NCI-H1436 (cell line): ENCODE measurements around the gene CBLB.
"Not testable (repeated sequence)": the region's sequence is repeated elsewhere in the genome, so short reads cannot be mapped to it uniquely, and the experiment has no call there.

Experiments used
- DNase-seq: peaks from one replicate; lab custom pipeline; 2025; lab: John Stamatoyannopoulos, UW

CBLB gene

DNA sequence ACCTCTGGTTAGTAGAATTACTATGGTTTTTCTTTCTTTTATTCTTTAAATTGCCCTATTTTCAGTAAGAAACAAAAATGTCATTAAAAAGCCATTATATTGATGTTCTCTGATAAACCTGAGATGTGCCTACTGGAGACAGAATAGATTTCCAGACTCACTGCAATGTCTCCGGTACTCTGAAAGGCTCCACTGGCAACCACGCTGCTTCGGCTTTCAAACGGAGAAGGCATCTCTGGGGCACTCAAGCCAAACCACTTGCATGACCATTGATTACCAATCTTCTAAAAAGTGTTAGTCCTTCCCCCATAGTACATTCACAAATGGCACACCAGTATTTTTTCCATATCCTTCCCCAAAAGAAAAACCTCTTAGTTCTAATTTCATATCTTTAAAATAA is 82.6 kb downstream of the CBLB start:
- DNase-seq, result no peak

DNA sequence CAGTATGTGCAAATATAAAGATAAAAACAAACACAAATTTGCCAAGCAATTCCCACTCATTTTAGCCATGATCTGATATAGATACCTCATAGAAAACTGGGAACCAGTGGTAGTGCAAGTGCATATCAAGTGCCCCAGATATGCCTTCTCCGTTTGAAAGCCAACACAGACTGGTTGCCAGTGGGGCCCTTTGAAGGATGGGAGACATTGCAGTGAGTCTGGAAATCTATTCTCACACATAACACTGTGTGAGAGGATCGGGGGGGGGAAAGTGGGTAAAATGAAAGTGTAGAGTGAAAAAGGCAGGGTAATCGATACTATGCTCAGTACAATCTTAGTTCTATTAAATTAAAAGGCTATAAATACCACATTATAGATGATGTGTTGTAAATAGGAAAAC is 83.0 kb downstream of the CBLB start:
- DNase-seq, result no peak

- DNase-seq, result no peak
Observed at GRCh38 chr3:105783631-105784030, 85.2 kb downstream of the CBLB start.

GRCh38 chr3:105781871-105782270 is 86.9 kb downstream of the CBLB start:
- DNase-seq, result no peak

GRCh38 chr3:105780107-105780506 is 88.7 kb downstream of the CBLB start:
- no peak for DNase-seq

DNA sequence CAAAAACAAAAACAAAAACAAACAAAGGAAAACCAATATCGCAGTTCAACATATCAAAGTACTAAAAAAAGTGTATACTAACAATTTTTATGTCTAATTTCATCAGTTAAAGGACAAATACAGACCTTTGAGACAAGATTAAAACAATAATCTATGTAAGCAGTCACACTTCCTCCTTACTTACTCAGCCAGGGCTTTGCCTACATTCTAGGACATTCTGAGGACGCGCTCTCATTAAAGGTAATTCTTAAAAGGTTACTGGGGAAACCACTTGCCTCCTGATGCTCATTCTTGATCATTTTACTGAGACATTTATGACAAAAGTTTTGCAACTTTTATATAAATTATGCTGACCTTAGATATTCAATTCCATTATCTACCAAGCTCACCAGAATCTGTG is 93.4 kb downstream of the CBLB start:
- no peak for DNase-seq

DNA sequence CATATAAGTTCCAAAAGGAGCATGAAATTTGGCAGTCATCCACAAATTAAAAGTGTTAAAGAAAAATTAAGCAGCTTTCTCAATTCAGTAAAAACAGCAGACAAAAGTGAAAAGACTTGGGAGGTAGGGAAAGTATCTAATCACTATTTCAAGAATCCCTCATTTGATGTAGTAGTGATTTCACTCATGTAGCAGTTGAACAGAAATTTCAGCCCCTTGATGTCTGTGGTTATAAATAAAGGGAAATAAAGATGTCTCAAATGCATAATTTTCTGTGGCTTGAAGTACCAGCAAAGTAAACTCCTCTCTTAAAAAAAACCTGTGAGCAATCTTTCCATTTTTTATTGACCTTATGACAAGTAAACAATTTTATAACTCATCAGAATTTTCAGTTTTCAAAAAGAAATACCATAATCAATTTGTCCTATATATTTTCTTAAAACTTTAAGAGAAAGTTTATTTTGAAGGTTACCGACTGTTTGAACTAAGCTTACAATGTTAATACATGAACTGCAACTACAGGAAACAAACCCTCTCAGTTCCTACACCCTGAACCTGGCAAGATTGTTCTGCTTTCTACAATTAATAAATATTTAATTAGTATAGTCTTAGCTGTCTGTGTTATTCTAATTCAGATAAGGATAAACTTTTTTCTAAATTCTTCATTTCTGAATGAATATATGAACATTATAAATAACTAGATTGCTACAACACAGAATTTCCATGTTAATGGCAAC is 94.2 kb downstream of the CBLB start:
- DNase-seq, result no peak

- no peak for DNase-seq
Observed at GRCh38 chr3:105773291-105773690, 95.5 kb downstream of the CBLB start.

DNA sequence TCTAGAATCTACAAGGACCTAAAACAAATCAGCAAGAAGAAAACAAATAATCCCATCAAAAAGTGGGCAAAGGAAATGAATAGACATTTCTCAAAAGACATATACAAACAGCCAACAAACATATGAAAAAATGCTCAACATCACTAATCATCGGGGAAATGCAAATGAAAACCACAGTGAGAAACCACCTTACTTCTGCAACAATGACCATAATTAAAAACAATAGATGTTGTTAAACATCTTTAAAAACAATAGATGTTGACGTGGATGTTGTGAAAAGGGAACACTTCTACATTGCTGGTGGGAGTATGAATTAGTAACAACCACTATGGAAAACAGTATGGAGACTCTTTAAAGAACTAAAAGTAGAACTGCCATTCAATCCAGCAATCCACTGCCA is 96.2 kb downstream of the CBLB start:
- no peak for DNase-seq

DNA sequence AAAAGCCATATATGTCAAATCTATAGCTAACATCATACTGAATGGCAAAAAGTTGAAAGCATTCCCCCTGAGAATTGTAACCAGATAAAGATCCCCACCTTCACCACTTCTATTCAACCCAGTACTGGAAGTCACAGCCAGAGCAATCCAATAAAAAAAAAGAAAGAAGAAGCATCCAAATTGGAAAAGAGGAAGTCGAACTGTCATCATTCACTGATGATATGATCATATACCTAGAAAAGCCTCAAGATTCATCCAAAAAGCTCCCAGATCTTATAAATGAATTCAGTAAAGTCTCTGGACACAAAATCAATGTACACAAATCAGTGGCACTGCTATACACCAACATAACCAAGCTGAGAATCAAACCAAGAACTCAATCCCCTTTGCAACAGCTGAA is 97.4 kb downstream of the CBLB start:
- no peak for DNase-seq

DNA sequence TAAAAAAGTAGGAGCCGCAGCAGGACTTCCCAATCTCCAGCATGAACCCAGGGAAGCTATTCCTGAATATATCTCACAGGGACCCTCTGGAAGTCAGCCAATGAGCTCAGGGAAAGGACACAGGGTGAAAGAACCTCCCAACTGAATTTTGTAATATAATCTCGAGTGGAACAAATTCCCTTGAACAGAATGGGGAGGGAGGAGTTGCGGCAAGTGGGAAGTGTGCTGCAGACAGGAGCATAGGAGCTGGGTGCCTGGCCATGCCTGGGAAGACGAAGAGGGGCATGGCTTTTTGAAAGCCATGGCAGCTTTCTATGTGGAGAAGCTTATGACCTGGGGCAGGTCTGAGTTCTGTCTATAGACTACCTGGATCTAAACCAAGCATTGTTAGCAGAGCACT is 98.4 kb downstream of the CBLB start:
- no peak for DNase-seq

GRCh38 chr3:105767776-105768175 is 101.0 kb downstream of the CBLB start:
- no peak for DNase-seq

DNA sequence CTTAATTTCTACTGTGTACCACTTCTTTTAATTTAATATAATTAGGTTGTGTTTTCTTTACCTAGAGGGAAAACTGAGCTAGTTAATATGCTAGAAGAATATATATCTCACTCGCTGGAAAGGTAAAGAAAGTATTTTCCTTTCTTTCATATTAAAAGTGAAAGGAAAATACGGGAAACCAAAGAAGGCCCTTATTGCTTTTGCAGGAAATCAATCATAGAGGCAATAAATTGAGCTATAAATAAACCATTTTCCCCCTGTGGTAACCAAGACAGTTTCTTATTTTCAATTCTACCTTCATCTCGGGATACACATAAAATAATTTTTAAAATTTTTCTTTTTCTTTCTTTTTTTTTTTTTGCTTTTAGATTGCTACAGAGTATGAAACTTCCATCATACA is 101.6 kb downstream of the CBLB start:
- no peak for DNase-seq

DNA sequence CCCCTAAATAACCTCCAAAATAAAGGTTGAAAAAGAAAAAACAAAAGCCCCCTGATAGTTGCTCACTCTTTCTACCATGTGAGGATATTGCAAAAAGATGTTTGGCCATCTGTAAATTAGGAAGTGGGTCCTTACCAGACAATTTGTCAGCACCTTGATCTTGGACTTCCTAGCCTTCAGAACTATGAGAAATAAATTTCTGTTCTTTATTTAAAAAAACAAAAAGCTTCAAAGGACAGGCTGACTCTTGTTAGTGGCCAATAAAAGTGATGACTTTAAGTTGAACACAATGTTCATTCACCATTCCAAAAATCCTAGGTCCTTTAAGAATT is 103.5 kb downstream of the CBLB start:
- no peak for DNase-seq

- no peak for DNase-seq
Observed at GRCh38 chr3:105764378-105765307, 104.2 kb downstream of the CBLB start.

GRCh38 chr3:105763659-105764036 is 105.2 kb downstream of the CBLB start:
- no peak for DNase-seq

- DNase-seq, result no peak
Observed at GRCh38 chr3:105762749-105763658, 105.8 kb downstream of the CBLB start.

- not testable (repeated sequence) for DNase-seq
Observed at GRCh38 chr3:105762214-105762613, 106.6 kb downstream of the CBLB start.

DNA sequence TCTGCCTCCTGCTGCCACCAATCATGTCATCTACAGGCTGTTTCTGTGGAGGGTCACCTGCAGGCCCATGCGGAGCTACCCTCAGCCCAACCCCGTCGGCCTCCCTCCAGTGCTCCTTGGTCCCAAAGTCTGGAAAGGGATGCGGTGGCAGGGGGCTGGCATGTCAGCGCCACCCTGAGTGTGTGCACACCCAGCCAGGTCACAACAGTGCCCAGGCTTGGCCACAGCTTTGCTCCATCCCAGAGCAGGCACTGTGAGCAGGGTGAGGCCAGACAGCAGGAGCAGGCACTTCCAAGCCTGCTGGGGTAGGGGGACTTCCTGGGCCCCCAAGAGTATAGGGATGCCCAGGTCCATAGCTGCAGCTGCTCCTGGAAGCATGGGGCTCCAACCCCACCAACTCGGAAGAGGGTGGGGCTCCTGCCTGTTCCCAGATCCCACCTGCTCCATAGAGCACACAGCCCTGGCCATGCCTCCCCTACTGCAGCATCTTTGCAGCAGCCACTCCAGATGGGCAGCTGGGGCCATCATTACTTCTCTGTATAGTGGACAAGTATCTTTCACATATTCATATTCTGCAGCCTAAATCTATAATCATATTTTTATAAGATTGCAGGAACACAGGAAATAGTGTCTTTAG is 109.3 kb downstream of the CBLB start:
- no peak for DNase-seq

- DNase-seq, result no peak
Observed at GRCh38 chr3:105758451-105758850, 110.4 kb downstream of the CBLB start.

- DNase-seq, result no peak
Observed at GRCh38 chr3:105755121-105755886, 113.5 kb downstream of the CBLB start.
